Activated CD8-positive, alpha-beta memory T cell treated with anti-CD3 and anti-CD28 coated beads, Interleukin-2, amount 50 U/mL, for 1 hour (primary cell): ENCODE data around the gene COQ8A.
"Not testable (repeated sequence)": the region's sequence is repeated elsewhere in the genome, so short reads cannot be mapped to it uniquely, and the experiment has no call there.

Experiments used
- DNase-seq: peaks from one replicate; pipeline ENCODE4 v3.0.0-alpha.2; 2020; ENCODE audit errors: extremely low read depth

COQ8A gene

GRCh38 chr1:226921504-226921903, 18.6 kb upstream of the COQ8A start:
- DNase-seq, result no peak

GRCh38 chr1:226929260-226930111, 10.6 kb upstream of the COQ8A start:
- DNase-seq, result not testable (repeated sequence)

- DNase-seq, result no peak
Measured at GRCh38 chr1:226934483-226935237, 5.4 kb upstream of the COQ8A start.

- no peak for DNase-seq
Measured at GRCh38 chr1:226937940-226938725, 2.0 kb upstream of the COQ8A start.

- DNase-seq, result no peak
Measured at GRCh38 chr1:226938903-226939437, 1.1 kb upstream of the COQ8A start.

- peak; percentile 33 for DNase-seq
Measured at GRCh38 chr1:226939438-226940028, 561 bp upstream of the COQ8A start.

GRCh38 chr1:226940806-226941067, 643 bp downstream of the COQ8A start:
- DNase-seq, result no peak

- DNase-seq, result no peak
Measured at GRCh38 chr1:226942392-226942791, 2.3 kb downstream of the COQ8A start.

DNA sequence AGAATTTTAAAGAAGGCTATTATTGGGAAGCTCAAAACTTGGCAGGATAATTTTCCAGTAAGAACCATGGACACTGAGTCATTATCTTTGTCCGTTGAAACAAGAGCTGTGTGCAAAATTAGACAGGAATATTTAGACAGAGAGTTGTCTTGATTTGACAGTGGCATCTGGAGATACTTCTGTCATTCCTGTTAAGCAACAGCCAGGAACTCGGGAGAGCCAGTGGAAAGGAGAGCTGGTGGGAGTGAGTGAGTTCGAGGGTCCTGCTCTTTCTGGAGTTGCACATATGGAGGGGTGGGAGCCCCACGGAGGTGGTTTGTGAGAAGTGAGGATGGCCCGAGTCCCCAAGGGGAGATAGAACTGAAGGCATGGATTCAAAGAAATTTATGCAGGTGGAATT, 3.1 kb downstream of the COQ8A start:
- no peak for DNase-seq

DNA sequence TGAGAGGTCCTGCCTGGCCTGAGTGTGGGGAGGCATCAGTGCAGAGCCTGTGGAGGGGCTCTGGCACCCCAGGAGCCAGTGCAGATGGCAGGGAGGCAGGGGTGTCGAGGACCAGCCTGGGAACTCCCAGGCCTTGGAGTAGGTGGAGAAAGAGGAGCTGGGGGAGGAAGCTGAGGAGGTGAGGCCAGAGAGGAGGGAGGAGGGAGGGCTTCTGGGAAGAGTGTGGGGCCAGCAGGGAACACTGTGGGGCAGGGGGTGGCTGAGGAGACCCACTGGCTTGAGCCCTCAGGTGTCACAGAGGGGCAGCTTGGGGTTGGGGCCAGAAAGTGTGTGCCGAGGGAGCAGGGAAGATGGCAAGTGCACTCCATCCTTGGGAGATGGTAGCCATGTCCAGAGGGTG, 3.8 kb downstream of the COQ8A start:
- no peak for DNase-seq

DNA sequence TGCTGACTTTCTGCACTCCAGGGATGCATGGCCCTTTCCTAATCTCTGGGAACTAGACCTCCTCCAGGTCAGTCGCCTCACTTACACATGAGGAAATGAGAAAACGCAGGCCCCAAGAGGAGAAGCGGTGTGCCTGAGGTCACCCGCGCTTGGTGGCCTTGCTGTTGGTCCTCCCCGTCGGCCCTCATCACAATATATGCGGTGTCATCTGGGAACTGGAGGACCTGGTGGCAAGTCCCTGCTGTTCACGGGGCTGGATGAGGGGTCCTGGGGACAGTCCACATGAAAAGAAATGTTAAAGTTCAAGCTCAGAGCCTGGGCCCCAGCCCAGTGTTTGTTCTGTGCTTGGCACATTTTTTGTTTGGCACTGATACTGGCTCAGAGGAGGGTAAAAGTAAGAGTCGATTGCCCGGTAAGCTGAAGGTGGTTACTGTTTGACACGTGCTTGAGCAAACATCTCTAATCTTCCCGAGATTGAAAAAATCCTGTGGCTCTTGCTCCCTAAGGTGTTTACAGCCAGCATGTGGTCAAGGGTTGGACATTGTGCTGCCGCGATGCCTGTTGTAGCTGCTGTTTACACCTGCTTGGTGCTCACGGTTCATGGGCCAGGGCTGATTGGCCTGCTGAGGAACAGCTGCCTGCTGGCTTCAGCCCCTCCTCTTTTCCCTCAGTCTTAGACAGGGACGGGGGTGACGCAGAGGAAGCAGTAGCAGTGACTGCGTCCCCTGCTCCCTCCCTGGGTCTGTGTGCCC, 5.2 kb downstream of the COQ8A start:
- DNase-seq, result no peak

GRCh38 chr1:226945858-226946245, 5.8 kb downstream of the COQ8A start:
- no peak for DNase-seq

DNA sequence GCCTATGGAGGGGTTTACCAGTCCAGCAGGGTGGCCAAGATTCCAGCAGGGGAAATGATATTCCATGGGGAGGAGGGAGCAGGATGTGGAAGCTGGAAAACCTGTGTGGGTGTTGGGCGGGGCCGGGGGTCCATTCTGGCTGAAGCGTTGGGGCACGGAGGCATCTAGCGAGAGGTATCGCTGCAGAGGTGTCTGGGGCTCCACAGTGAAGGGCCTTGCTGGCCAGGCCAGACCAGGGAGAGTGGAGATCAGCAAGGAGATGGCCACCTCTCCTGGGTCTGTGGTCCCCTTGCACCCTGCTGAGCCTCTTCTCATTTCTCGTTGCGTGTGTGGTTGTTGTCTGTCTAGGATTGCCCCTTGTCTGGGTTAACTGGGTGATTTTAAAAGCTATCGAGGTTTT, 6.2 kb downstream of the COQ8A start:
- DNase-seq, result no peak

DNA sequence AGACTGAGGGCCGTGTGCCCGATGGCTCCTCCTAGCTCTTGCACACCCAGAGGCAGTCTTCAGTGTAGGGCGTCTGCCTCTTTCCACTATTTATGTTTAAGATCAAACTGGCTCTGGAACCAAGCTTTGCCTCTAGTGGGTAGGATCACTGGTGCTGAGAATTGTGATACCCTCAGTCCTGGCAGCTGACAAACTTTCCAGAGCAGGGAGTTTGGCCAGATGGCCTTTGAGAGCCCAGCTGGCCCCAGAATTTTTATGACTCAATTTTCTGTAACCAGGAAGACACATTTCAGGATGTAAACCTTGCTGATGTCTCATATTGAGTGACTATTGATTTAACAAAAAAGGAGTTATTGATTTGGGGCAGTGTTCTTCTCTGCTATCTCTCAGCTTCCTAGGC, 6.7 kb downstream of the COQ8A start:
- DNase-seq, result no peak

DNA sequence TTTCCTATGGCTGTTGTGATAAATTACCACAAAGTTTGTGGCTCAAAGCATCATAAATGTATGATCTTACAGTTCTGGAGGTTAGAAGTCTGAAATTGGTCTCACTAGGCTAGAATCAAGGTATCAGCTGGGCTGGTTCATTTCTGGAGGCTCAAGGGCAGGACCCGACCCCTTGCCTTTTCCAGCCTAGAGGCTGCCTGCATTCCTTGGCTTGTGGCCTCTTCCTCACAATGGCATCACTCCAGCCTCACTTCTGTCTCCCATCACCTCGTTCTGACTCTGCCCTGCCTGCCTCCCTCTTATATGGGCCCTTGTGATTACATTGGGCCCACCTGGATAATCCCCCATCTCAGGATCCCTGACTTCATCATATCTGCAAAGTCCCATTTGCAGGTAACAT, 8.0 kb downstream of the COQ8A start:
- DNase-seq, result no peak

GRCh38 chr1:226948480-226948879, 8.4 kb downstream of the COQ8A start:
- no peak for DNase-seq

- DNase-seq, result no peak
Measured at GRCh38 chr1:226948996-226949395, 8.9 kb downstream of the COQ8A start.

DNA sequence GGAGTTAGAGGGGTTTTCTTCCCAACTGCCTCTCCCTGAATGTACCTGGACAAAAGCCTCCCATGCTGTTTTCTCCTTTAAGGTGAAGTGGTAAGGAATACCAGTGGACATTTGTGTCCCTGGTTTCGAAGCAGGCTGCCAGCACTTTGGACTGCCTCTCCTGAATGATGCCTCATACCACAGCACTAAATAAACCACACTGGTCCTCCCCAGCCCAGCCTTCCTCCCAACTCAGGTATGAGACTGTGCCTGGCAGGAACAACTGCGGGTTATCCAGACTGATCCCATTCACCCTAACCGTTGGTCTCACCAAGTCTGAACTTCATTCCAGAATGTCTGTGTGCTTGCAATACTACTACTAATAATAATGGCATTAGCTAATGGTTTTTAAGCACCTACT, 9.3 kb downstream of the COQ8A start:
- DNase-seq, result no peak

- DNase-seq, result no peak
Measured at GRCh38 chr1:226950316-226950715, 10.2 kb downstream of the COQ8A start.

- no peak for DNase-seq
Measured at GRCh38 chr1:226950871-226951270, 10.8 kb downstream of the COQ8A start.
